K562 (cell line): ENCODE results near the gene IRX2. TPM values are rescaled to one million over a fixed set of nuclear protein-coding genes. Genes with fewer than 3 reads are reported as not detected.

ENCODE experiments used
- ATAC-seq: fragments of 200-7000 bp; cut with Tn5 transposase; 3 replicates; pipeline ENCODE4 v1.9.1; 2020; ENCODE audit warnings: moderate library complexity
- BruUV-seq: library from RNA; stranded (reverse); fragments of 400-500 nt; replicated peaks from 2 replicates; lab custom pipeline; 2021; lab: Mats Ljungman, UMichigan
- CTCF ChIA-PET: fragments of 300-600 bp; formaldehyde crosslinking; extraction: SDS; loops from one replicate; lab custom pipeline; 2021; ENCODE audit warnings: low intra/inter-chr PET ratio; lab: Yijun Ruan, JAX
- POLR2A ChIA-PET: fragments of 300-600, 350-650 bp; sonication (Branson Sonifier 250); formaldehyde crosslinking; extraction: SDS; loops from one replicate; lab custom pipeline; 2021; ENCODE audit warnings: antibody characterized with exemption, inconsistent platforms; lab: Yijun Ruan, JAX
- DNase-seq, 4 experiments: peaks; one replicate each; pipeline versions ENCODE4 v3.0.0 to v3.0.0-alpha.2; 2011 to 2018; ENCODE audit warnings: low spot score in 3 of 4, mixed read lengths in 3 of 4; ENCODE audit errors: extremely low read depth in 1 of 4
- FAIRE-seq: peaks from 2 replicates; lab custom pipeline; 2011; peaks lifted over from hg19 to GRCh38; lab: Jason Lieb, UNC
- H2AFZ ChIP-seq: 2 replicates; pipeline ENCODE4 v1.6.0; 2011; ENCODE audit warnings: low read depth, low read length, control low read depth, inconsistent platforms
- H3K27ac ChIP-seq: fragments of 200-600 bp; 3 replicates; pipeline ENCODE4 v1.8.0; 2011; ENCODE audit warnings: low read depth, mild to moderate bottlenecking, control low read depth, inconsistent platforms, low read length, moderate library complexity, mixed read lengths; ENCODE audit errors: extremely low read depth
- H3K27me3 ChIP-seq, 2 experiments: fragments of 300-600 bp in 1 of 2; 2 replicates in 1 of 2; 3 replicates in 1 of 2; pipeline versions ENCODE4 v1.6.0 to v1.8.0; 2011; ENCODE audit warnings: inconsistent platforms in 2 of 2, low read length in 2 of 2, mild to moderate bottlenecking in 1 of 2, mixed read lengths in 1 of 2, moderate library complexity in 1 of 2; ENCODE audit not compliant: control insufficient read depth in 2 of 2, insufficient read depth in 2 of 2
- H3K36me3 ChIP-seq: fragments of 300-600 bp; 3 replicates; pipeline ENCODE4 v1.8.0; 2011; ENCODE audit warnings: mild to moderate bottlenecking, low read length, inconsistent platforms; ENCODE audit not compliant: control insufficient read depth, insufficient read depth
- H3K4me1 ChIP-seq, 2 experiments: fragments of 200-600 bp in 1 of 2; replicated peaks in 1 of 2; 2 replicates in 1 of 2; 3 replicates in 1 of 2; pipeline versions ENCODE4 v1.5.1 to v1.8.0; 2011; ENCODE audit warnings: inconsistent platforms in 2 of 2, low read length in 2 of 2, mild to moderate bottlenecking in 1 of 2, mixed read lengths in 1 of 2, moderate library complexity in 1 of 2; ENCODE audit not compliant: control insufficient read depth in 2 of 2, insufficient read depth in 2 of 2
- H3K4me2 ChIP-seq: 2 replicates; pipeline ENCODE4 v1.6.1; 2011; ENCODE audit warnings: low read length, control low read depth, inconsistent platforms, mixed read lengths; ENCODE audit not compliant: insufficient read depth
- H3K4me3 ChIP-seq: fragments of 200-600 bp; sonication (generic), shearing (Covaris generic); 2 replicates; pipeline ENCODE4 v1.5.1; 2016; ENCODE audit warnings: control low read depth, inconsistent platforms
- H3K79me2 ChIP-seq: fragments of 200-600 bp; 3 replicates; pipeline ENCODE4 v1.8.0; 2011; ENCODE audit warnings: low read length, inconsistent platforms; ENCODE audit not compliant: control insufficient read depth, insufficient read depth
- H3K9ac ChIP-seq, 2 experiments: 2 replicates each; pipeline versions ENCODE4 v1.6.0 to v1.6.1; 2011; ENCODE audit warnings: low read depth in 2 of 2, low read length in 2 of 2, control low read depth in 1 of 2, inconsistent platforms in 1 of 2, mild to moderate bottlenecking in 1 of 2, mixed read lengths in 1 of 2; ENCODE audit not compliant: insufficient read depth in 1 of 2
- H3K9me1 ChIP-seq: one replicate; pipeline ENCODE4 v1.6.0; 2011; ENCODE audit warnings: inconsistent platforms, mild to moderate bottlenecking, low read length, moderate library complexity; ENCODE audit not compliant: control insufficient read depth, insufficient read depth
- H3K9me3 ChIP-seq: replicated peaks from 2 replicates; pipeline ENCODE4 v1.5.1; 2011; ENCODE audit warnings: low read depth, low read length, inconsistent platforms; ENCODE audit not compliant: control insufficient read depth, insufficient read depth
- H4K20me1 ChIP-seq: replicated peaks from 2 replicates; pipeline ENCODE4 v1.6.1; 2011; ENCODE audit warnings: low read length, inconsistent platforms, mixed read lengths; ENCODE audit not compliant: control insufficient read depth, insufficient read depth
- EP300 ChIP-seq: IDR thresholded peaks from 2 replicates; pipeline ENCODE4 v1.6.1; 2012; ENCODE audit warnings: low read length, improper control_type of control experiment
- EZH2 ChIP-seq: IDR thresholded peaks from 2 replicates; pipeline ENCODE4 v1.6.1; 2012; ENCODE audit warnings: low read depth, mild to moderate bottlenecking, inconsistent platforms, low read length, borderline replicate concordance
- FUS ChIP-seq: fragments of 200-400 bp; formaldehyde crosslinking; optimal IDR thresholded peaks from 2 replicates; pipeline ENCODE3; 2017; ENCODE audit warnings: low read depth, low read length
- SFPQ ChIP-seq: fragments of 200-400 bp; formaldehyde crosslinking; IDR thresholded peaks from 2 replicates; pipeline ENCODE4 v1.6.1; 2017; ENCODE audit warnings: mild to moderate bottlenecking, low read depth, low read length, moderate library complexity
- SMARCA4 ChIP-seq: fragments of 450-650 bp; IDR thresholded peaks from 2 replicates; pipeline ENCODE4 v1.6.1; 2016
- TFE3 ChIP-seq: fragments of 450-650 bp; formaldehyde crosslinking; IDR thresholded peaks from 2 replicates; pipeline ENCODE4 v1.4.0; 2020; ENCODE audit warnings: mild to moderate bottlenecking, mixed read lengths
- THRA ChIP-seq: fragments of 450-650 bp; IDR thresholded peaks from 2 replicates; pipeline ENCODE4 v1.6.1; 2017; ENCODE audit warnings: mild to moderate bottlenecking, moderate library complexity
- VEZF1 ChIP-seq: fragments of 200-800 bp; sonication (Bioruptor generic); IDR thresholded peaks from 2 replicates; pipeline ENCODE4 v1.6.1; 2017; ENCODE audit warnings: missing genetic modification characterization, missing compliant biosample characterization
- WGBS: fragments of 100-300 bp; shearing (Covaris generic); methylation state at CpG from one replicate; pipeline ENCODE4 v1.1.6; 2016; ENCODE audit warnings: low coverage, mixed read lengths; ENCODE audit not compliant: insufficient coverage; ENCODE audit errors: missing lambda C conversion rate; 5-methylcytosine and 5-hydroxymethylcytosine counted together
- in situ Hi-C: fragments of 300-500 bp; cut with MboI; formaldehyde crosslinking; loops from 4 replicates; pipeline ENCODE4 v1.15.0; 2018; ENCODE audit warnings: inconsistent platforms, mixed read lengths
- intact Hi-C: fragments of 100-400 bp; cut with micrococcal nuclease; formaldehyde crosslinking; loops from 2 replicates; pipeline ENCODE4 v1.14.2; 2022
- polyA plus RNA-seq, 8 experiments: library from polyadenylated mRNA; depleted of rRNA in 4 of 8; stranded (reverse) in 5 of 8; unstranded in 3 of 8; fragments of >200 nt; fragmentation: Nextera tagmentation in 2 of 8; fragmentation: Illumina TruSeq in 1 of 8; extraction: Ambion mirVana in 2 of 8; extraction: Trizol in 1 of 8; gene quantifications; 2 replicates each; pipeline versions ENCODE4 v1.2.1 to v1.2.3, GENCODE V29; 2011 to 2014; ENCODE audit warnings: inconsistent platforms in 1 of 8, missing spikeins in 1 of 8
- total RNA-seq, 7 experiments: library from RNA; depleted of rRNA in 6 of 7; stranded (reverse); fragments of >200 nt in 6 of 7; fragmentation: Illumina TruSeq in 2 of 7; extraction: Trizol in 2 of 7; gene quantifications; 2 replicates each; pipeline versions ENCODE4 v1.2.1 to v1.2.3, GENCODE V29; 2011 to 2021; ENCODE audit warnings: low replicate concordance in 1 of 7

The IRX2 gene
- total and polyA plus RNA-seq, 9 of the 15 experiments (the other 6 are each of a cell fraction or from before 2014, with no cell fraction given): 0.13 TPM; not detected in 8

- intact Hi-C loops: no loop called here
- Histone ChIP-seq H3K4me1 (peaks cover 0 to 9% of the 10 kb centered on the region in 2 experiments; a peak in 1 of 5 replicates), H3K4me2 (no peak overlapping the region)
These were observed 2.3 kb upstream of the IRX2 start for GRCh38 chr5:2753452-2754420.

More at GRCh38 chr5:2753452-2754420, 2.3 kb upstream of the IRX2 start:
- no peak for TF ChIP-seq EP300
- TF ChIP-seq SMARCA4: no peak
- no peak for TF ChIP-seq FUS
- no peak for TF ChIP-seq EZH2
- no peak for TF ChIP-seq VEZF1 (CRISPR knock-in tag)
- no peak for TF ChIP-seq SFPQ
- no peak for TF ChIP-seq THRA
- TF ChIP-seq TFE3 (CRISPR knock-in tag): no peak
- peaks cover 18 to 44% of the 10 kb centered on the region in 2 experiments; a peak in 3 of 5 replicates for H3K27me3 ChIP-seq
- no peaks in the 10 kb centered on the region for H3K9me3 ChIP-seq
- no peaks in the 10 kb centered on the region for H3K36me3 ChIP-seq
- no TSS peak for BruUV-seq
- H3K4me3 ChIP-seq: no peak overlapping the region
- no peak for ATAC-seq
- FAIRE-seq: no peak
- no peak overlapping the region for H3K27ac ChIP-seq
- no peaks in the 10 kb centered on the region for H3K79me2 ChIP-seq
- H4K20me1 ChIP-seq: no peaks in the 10 kb centered on the region
- H2AFZ ChIP-seq: no peak overlapping the region
- no peak overlapping the region for H3K9ac ChIP-seq
- WGBS: 2% methylated on average over 26 of the region's 29 CpGs
- ChIA-PET CTCF (no interaction called here), POLR2A (interaction anchor here (0.7 kb wide), 1 partner anchor 306 kb away, joined by 3 read pairs; no protein-coding TSS in a partner anchor)
- no peaks in the 10 kb centered on the region for H3K9me1 ChIP-seq
- DNase-seq: no peak
- in situ Hi-C loops: no loop called here
